HepG2 (cell line): ENCODE data around the gene SNAP29. TPM values are rescaled to one million over a fixed set of nuclear protein-coding genes. Genes with fewer than 3 reads are reported as not detected.

Source experiments
- ASH2L ChIP-seq: fragments of 300-600, 200-600 bp; sonication (generic); IDR thresholded peaks from 2 replicates; pipeline ENCODE4 v1.7.0; 2017; ENCODE audit warnings: low read depth, mild to moderate bottlenecking, moderate library complexity, mixed read lengths, low read length; ENCODE audit not compliant: insufficient read length
- ATM ChIP-seq: fragments of 450-650 bp; IDR thresholded peaks from 2 replicates; pipeline ENCODE4 v1.7.1; 2017; ENCODE audit warnings: mild to moderate bottlenecking, borderline replicate concordance
- HHEX ChIP-seq: IDR thresholded peaks from 2 replicates; pipeline ENCODE4 v1.6.1; 2016; ENCODE audit warnings: control low read depth
- NR2F2 ChIP-seq: IDR thresholded peaks from 2 replicates; pipeline ENCODE4 v1.6.1; 2012; ENCODE audit warnings: low read depth, inconsistent platforms, borderline replicate concordance
- RORA ChIP-seq: sonication (generic); formaldehyde crosslinking; IDR thresholded peaks from 2 replicates; pipeline ENCODE4 v1.5.0; 2020; ENCODE audit warnings: mild to moderate bottlenecking, missing genetic modification reagents, moderate library complexity
- ZNF234 ChIP-seq: sonication (generic); formaldehyde crosslinking; conservative IDR thresholded peaks from 2 replicates; pipeline ENCODE4 v1.5.1; 2020; ENCODE audit warnings: mild to moderate bottlenecking, missing genetic modification reagents
- ZNF543 ChIP-seq: sonication (generic); formaldehyde crosslinking; IDR thresholded peaks from 2 replicates; pipeline ENCODE4 v1.4.0; 2020; ENCODE audit warnings: mild to moderate bottlenecking, missing genetic modification reagents
- ZNF547 ChIP-seq: sonication (generic); formaldehyde crosslinking; IDR thresholded peaks from 2 replicates; pipeline ENCODE4 v1.5.1; 2020; ENCODE audit warnings: mild to moderate bottlenecking, missing genetic modification reagents
- polyA plus RNA-seq, 8 experiments: library from polyadenylated mRNA; depleted of rRNA in 3 of 8; stranded (reverse) in 7 of 8; unstranded in 1 of 8; fragments of >200 nt; fragmentation: Illumina TruSeq in 4 of 8; extraction: Trizol in 4 of 8; gene quantifications; 2 replicates each; pipeline versions ENCODE4 v1.2.1 to v1.2.3, GENCODE V29; 2011 to 2016; ENCODE audit warnings: low read depth in 4 of 8, missing spikeins in 1 of 8, mixed read lengths in 1 of 8; ENCODE audit not compliant: insufficient read depth in 1 of 8
- total RNA-seq, 5 experiments: library from RNA; depleted of rRNA; stranded (reverse); fragments of >200 nt; fragmentation: Illumina TruSeq; extraction: Trizol; gene quantifications; 2 replicates each; pipeline ENCODE4 v1.2.3, GENCODE V29; 2016; ENCODE audit warnings: low read depth in 1 of 5
- TF ChIP-seq, protein P1 (sequence below): sonication (generic); formaldehyde crosslinking; IDR thresholded peaks from one replicate; pipeline ENCODE4 v1.5.1; 2020; ENCODE audit warnings: mild to moderate bottlenecking, missing genetic modification reagents; ENCODE audit errors: not compliant biosample characterization
- TF ChIP-seq, protein P2 (sequence below): sonication (generic); formaldehyde crosslinking; IDR thresholded peaks from 2 replicates; pipeline ENCODE4 v1.5.1; 2020; ENCODE audit warnings: mild to moderate bottlenecking, missing genetic modification reagents, borderline replicate concordance
- TF ChIP-seq, protein P3 (sequence below): sonication (generic); formaldehyde crosslinking; IDR thresholded peaks from 2 replicates; pipeline ENCODE4 v1.5.1; 2020; ENCODE audit warnings: missing genetic modification reagents, mild to moderate bottlenecking, borderline replicate concordance

The SNAP29 gene
- total and polyA plus RNA-seq, 2 of the 13 experiments (the other 11 are each of a cell fraction or from before 2014, with no cell fraction given) = 12.3 to 30.7 TPM

DNA sequence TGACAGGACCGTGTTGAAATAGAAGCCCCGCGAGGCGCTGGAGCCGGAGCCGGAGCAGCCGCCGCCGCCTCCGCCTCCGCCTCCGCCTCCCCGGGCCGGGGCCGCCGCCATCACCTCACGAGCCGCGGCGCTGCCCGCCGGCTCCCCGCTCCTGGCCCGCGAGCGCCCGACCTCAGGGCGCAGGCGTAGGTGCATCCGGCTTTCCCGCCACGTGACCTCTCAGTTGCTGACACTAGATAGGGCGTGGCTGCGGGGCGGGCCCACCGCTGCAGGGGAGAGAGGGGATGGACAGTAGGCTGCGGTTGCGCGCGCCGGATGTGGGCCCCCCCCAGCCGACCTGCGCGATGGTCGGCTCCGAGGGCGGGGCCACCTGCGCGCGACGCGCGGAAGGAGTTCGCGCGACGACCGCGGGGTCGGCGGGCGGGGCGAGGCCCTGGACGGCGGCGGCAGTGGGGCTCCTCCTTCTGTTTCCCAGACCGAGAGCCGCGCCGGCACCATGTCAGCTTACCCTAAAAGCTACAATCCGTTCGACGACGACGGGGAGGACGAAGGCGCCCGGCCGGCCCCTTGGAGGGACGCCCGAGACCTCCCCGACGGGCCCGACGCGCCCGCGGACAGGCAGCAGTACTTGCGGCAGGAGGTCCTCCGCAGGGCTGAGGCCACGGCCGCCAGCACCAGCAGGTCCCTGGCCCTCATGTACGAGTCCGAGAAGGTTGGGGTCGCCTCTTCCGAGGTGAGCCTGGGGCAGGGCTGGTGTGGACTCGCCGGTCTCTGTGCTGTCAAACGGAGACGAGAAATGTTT is at the start of gene SNAP29, which contains the start of gene PI4KA (continued):
- TF ChIP-seq, protein P1, sequence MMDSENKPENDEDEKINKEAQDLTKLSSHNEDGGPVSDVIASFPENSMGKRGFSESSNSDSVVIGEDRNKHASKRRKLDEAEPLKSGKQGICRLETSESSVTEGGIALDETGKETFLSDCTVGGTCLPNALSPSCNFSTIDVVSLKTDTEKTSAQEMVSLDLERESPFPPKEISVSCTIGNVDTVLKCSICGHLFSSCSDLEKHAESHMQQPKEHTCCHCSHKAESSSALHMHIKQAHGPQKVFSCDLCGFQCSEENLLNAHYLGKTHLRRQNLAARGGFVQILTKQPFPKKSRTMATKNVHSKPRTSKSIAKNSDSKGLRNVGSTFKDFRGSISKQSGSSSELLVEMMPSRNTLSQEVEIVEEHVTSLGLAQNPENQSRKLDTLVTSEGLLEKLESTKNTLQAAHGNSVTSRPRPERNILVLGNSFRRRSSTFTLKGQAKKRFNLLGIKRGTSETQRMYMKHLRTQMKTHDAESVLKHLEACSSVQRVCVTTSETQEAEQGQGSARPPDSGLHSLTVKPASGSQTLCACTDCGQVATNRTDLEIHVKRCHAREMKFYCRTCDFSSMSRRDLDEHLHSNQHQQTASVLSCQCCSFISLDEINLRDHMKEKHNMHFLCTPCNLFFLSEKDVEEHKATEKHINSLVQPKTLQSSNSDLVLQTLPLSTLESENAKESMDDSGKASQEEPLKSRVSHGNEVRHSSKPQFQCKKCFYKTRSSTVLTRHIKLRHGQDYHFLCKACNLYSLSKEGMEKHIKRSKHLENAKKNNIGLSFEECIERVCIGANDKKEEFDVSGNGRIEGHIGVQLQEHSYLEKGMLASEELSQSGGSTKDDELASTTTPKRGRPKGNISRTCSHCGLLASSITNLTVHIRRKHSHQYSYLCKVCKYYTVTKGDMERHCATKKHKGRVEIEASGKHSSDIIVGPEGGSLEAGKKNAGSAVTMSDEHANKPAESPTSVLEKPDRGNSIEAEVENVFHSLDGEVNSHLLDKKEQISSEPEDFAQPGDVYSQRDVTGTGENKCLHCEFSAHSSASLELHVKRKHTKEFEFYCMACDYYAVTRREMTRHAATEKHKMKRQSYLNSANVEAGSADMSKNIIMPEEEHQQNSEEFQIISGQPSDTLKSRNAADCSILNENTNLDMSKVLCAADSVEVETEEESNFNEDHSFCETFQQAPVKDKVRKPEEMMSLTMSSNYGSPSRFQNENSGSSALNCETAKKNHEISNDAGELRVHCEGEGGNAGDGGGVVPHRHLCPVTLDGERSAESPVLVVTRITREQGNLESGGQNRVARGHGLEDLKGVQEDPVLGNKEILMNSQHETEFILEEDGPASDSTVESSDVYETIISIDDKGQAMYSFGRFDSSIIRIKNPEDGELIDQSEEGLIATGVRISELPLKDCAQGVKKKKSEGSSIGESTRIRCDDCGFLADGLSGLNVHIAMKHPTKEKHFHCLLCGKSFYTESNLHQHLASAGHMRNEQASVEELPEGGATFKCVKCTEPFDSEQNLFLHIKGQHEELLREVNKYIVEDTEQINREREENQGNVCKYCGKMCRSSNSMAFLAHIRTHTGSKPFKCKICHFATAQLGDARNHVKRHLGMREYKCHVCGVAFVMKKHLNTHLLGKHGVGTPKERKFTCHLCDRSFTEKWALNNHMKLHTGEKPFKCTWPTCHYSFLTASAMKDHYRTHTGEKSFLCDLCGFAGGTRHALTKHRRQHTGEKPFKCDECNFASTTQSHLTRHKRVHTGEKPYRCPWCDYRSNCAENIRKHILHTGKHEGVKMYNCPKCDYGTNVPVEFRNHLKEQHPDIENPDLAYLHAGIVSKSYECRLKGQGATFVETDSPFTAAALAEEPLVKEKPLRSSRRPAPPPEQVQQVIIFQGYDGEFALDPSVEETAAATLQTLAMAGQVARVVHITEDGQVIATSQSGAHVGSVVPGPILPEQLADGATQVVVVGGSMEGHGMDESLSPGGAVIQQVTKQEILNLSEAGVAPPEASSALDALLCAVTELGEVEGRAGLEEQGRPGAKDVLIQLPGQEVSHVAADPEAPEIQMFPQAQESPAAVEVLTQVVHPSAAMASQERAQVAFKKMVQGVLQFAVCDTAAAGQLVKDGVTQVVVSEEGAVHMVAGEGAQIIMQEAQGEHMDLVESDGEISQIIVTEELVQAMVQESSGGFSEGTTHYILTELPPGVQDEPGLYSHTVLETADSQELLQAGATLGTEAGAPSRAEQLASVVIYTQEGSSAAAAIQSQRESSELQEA (CRISPR knock-in tag) = no peak
- TF ChIP-seq ZNF543 (CRISPR knock-in tag) = peak; percentile 58; the same call in 1 of the 2 replicates
- no peak; the same call in 1 of the 2 replicates for TF ChIP-seq NR2F2
- TF ChIP-seq ATM = no peak
- no peak; the same call in 1 of the 2 replicates for TF ChIP-seq ZNF547 (CRISPR knock-in tag)
- TF ChIP-seq, protein P2, sequence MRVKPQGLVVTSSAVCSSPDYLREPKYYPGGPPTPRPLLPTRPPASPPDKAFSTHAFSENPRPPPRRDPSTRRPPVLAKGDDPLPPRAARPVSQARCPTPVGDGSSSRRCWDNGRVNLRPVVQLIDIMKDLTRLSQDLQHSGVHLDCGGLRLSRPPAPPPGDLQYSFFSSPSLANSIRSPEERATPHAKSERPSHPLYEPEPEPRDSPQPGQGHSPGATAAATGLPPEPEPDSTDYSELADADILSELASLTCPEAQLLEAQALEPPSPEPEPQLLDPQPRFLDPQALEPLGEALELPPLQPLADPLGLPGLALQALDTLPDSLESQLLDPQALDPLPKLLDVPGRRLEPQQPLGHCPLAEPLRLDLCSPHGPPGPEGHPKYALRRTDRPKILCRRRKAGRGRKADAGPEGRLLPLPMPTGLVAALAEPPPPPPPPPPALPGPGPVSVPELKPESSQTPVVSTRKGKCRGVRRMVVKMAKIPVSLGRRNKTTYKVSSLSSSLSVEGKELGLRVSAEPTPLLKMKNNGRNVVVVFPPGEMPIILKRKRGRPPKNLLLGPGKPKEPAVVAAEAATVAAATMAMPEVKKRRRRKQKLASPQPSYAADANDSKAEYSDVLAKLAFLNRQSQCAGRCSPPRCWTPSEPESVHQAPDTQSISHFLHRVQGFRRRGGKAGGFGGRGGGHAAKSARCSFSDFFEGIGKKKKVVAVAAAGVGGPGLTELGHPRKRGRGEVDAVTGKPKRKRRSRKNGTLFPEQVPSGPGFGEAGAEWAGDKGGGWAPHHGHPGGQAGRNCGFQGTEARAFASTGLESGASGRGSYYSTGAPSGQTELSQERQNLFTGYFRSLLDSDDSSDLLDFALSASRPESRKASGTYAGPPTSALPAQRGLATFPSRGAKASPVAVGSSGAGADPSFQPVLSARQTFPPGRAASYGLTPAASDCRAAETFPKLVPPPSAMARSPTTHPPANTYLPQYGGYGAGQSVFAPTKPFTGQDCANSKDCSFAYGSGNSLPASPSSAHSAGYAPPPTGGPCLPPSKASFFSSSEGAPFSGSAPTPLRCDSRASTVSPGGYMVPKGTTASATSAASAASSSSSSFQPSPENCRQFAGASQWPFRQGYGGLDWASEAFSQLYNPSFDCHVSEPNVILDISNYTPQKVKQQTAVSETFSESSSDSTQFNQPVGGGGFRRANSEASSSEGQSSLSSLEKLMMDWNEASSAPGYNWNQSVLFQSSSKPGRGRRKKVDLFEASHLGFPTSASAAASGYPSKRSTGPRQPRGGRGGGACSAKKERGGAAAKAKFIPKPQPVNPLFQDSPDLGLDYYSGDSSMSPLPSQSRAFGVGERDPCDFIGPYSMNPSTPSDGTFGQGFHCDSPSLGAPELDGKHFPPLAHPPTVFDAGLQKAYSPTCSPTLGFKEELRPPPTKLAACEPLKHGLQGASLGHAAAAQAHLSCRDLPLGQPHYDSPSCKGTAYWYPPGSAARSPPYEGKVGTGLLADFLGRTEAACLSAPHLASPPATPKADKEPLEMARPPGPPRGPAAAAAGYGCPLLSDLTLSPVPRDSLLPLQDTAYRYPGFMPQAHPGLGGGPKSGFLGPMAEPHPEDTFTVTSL (CRISPR knock-in tag) = no peak
- no peak for TF ChIP-seq HHEX (CRISPR knock-in tag)
- TF ChIP-seq RORA (CRISPR knock-in tag) = no peak
- TF ChIP-seq, protein P3, sequence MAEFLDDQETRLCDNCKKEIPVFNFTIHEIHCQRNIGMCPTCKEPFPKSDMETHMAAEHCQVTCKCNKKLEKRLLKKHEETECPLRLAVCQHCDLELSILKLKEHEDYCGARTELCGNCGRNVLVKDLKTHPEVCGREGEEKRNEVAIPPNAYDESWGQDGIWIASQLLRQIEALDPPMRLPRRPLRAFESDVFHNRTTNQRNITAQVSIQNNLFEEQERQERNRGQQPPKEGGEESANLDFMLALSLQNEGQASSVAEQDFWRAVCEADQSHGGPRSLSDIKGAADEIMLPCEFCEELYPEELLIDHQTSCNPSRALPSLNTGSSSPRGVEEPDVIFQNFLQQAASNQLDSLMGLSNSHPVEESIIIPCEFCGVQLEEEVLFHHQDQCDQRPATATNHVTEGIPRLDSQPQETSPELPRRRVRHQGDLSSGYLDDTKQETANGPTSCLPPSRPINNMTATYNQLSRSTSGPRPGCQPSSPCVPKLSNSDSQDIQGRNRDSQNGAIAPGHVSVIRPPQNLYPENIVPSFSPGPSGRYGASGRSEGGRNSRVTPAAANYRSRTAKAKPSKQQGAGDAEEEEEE (CRISPR knock-in tag) = no peak
- TF ChIP-seq ZNF234 (CRISPR knock-in tag) = no peak
- peak; percentile 67 for TF ChIP-seq ASH2L
